Caco-2 (cell line): Measurements from ENCODE around the gene GPN1. TPM values are rescaled to one million over a fixed set of nuclear protein-coding genes. Genes with fewer than 3 reads are reported as not detected.

Experiments
- BruUV-seq: library from RNA; stranded (reverse); fragments of 400-500 nt; replicated peaks from 2 replicates; lab custom pipeline; 2021; lab: Mats Ljungman, UMichigan
- CTCF ChIA-PET: fragments of 300-600 bp; sonication (Branson Sonifier 250); formaldehyde crosslinking; loops from one replicate; lab custom pipeline; 2022; ENCODE audit warnings: antibody characterized with exemption; lab: Charles Lee
- POLR2A ChIA-PET: fragments of 300-600 bp; sonication (Branson Sonifier 250); formaldehyde crosslinking; loops from one replicate; lab custom pipeline; 2022; ENCODE audit warnings: antibody characterized with exemption; lab: Charles Lee
- DNase-seq, 2 experiments: peaks; one replicate each; pipeline versions ENCODE4 v3.0.0 to v3.0.0-alpha.2; 2020 to 2022
- H3K27me3 ChIP-seq: replicated peaks from 2 replicates; pipeline ENCODE4 v1.6.0; 2011; ENCODE audit warnings: low read length; ENCODE audit not compliant: control insufficient read depth, insufficient read depth
- H3K36me3 ChIP-seq: 2 replicates; pipeline ENCODE4 v1.5.1; 2011; ENCODE audit warnings: low read length; ENCODE audit not compliant: control insufficient read depth, insufficient read depth
- H3K4me1 ChIP-seq: fragments of 250-450 bp; sonication (Bioruptor Pico); 2 replicates; pipeline ENCODE4 v1.5.1; 2020; ENCODE audit warnings: mild to moderate bottlenecking
- H3K4me3 ChIP-seq: 2 replicates; pipeline ENCODE4 v1.5.1; 2011; ENCODE audit warnings: low read depth, mild to moderate bottlenecking, control low read depth, low read length
- H3K9me3 ChIP-seq: fragments of 250-450 bp; sonication (Bioruptor Pico); 2 replicates; pipeline ENCODE4 v1.5.1; 2020; ENCODE audit warnings: mild to moderate bottlenecking, moderate library complexity
- H3K27ac Mint-ChIP-seq: one replicate; pipeline ENCODE4 v1.8.0; 2022; ENCODE audit warnings: mixed read lengths; ENCODE audit not compliant: unreplicated experiment
- H3K27me3 Mint-ChIP-seq: one replicate; pipeline ENCODE4 v1.8.0; 2022; ENCODE audit warnings: mixed read lengths; ENCODE audit not compliant: insufficient read depth, unreplicated experiment
- H3K36me3 Mint-ChIP-seq: one replicate; pipeline ENCODE4 v1.8.0; 2022; ENCODE audit warnings: mild to moderate bottlenecking, mixed read lengths; ENCODE audit not compliant: insufficient read depth, unreplicated experiment
- H3K4me1 Mint-ChIP-seq: one replicate; pipeline ENCODE4 v1.8.0; 2022; ENCODE audit warnings: low read depth, mixed read lengths; ENCODE audit not compliant: unreplicated experiment
- H3K4me3 Mint-ChIP-seq: one replicate; pipeline ENCODE4 v1.8.0; 2022; ENCODE audit warnings: mild to moderate bottlenecking, moderate library complexity, mixed read lengths; ENCODE audit not compliant: unreplicated experiment
- H3K9me3 Mint-ChIP-seq: one replicate; pipeline ENCODE4 v1.8.0; 2022; ENCODE audit warnings: mixed read lengths; ENCODE audit not compliant: unreplicated experiment
- CTCF ChIP-seq, 2 experiments: fragments of 200-600 bp in 1 of 2; IDR thresholded peaks; 1 replicate in 1 of 2; 2 replicates in 1 of 2; pipeline versions ENCODE4 v1.5.1 to v1.8.0; 2011 to 2022; ENCODE audit warnings: antibody characterized with exemption in 1 of 2, control low read depth in 1 of 2, inconsistent platforms in 1 of 2, low read depth in 1 of 2, low read length in 1 of 2, mild to moderate bottlenecking in 1 of 2, moderate library complexity in 1 of 2; ENCODE audit not compliant: insufficient read depth in 1 of 2, severe bottlenecking in 1 of 2, unreplicated experiment in 1 of 2
- intact Hi-C: fragments of 100-400 bp; cut with micrococcal nuclease; formaldehyde crosslinking; loops from one replicate; pipeline ENCODE4 v1.10.0; 2022; ENCODE audit not compliant: unreplicated experiment
- total RNA-seq: library from RNA; stranded (reverse); gene quantifications from 2 replicates; pipeline ENCODE4 v1.2.3, GENCODE V29; 2022

GPN1 gene
- total RNA-seq, 1 experiment from 2014 or later, result 60.9 TPM

DNA sequence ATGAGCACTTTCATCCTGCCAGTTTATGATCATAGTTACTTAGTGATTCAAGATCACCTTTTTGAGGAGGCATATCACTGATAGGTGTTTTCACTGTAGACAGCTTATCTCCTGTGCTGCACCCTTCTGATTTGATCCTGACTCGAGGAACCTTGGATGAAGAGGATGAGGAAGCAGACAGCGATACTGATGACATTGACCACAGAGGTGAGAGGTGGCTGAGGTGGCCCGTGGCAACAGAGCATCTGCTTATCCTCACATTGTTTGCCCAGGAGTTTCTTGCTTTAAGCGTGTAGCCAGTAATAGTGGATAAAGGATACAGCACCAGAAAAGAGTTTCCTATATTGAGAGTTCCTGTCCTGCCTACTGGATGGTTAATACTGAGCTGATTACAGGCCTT lies 18.9 kb downstream of the GPN1 start:
- ChIA-PET CTCF (no interaction called here), POLR2A (no interaction called here)
- H3K9me3 Mint-ChIP-seq, result no peaks in the 10 kb centered on the region
- H3K4me1 Mint-ChIP-seq, result peaks cover 5% of the 10 kb centered on the region
- intact Hi-C loops, result no loop called here
- Histone ChIP-seq H3K4me1 (no peaks in the 10 kb centered on the region), H3K9me3 (no peaks in the 10 kb centered on the region), H3K36me3 (peaks cover 4% of the 10 kb centered on the region; the same call in 1 of the 2 replicates), H3K27me3 (no peaks in the 10 kb centered on the region), H3K4me3 (no peak overlapping the region)
- H3K27ac Mint-ChIP-seq, result no peak overlapping the region
- no TSS peak for BruUV-seq
- no peaks in the 10 kb centered on the region for H3K27me3 Mint-ChIP-seq
- no peak for TF ChIP-seq CTCF (IDR thresholded peaks at IDR 0.05; ENCODE audit: insufficient read depth in 1 of 2, low read depth in 1 of 2, low read length in 1 of 2, severe bottlenecking in 1 of 2, unreplicated experiment in 1 of 2)
- no peak overlapping the region for H3K4me3 Mint-ChIP-seq
- DNase-seq, result no peak
- H3K36me3 Mint-ChIP-seq, result peaks cover 77% of the 10 kb centered on the region

DNA sequence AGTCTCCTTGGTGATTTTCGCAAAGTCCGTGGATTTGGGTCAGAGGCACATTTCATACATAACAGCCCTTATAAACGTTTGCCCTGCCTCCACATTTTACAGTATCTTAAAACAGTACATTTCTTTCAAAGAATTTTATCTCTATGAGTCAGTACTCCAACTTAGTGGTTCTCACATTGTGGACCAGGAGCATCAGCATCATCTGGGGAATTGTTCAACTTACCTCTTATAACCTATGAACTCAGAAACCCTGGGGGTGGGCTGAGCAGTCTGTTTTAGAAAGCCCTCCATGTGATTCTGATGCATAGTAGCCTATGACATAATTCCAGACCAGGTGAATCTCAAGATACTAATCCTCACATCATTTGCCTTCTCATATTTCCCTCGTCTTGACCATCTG lies 22.2 kb downstream of the GPN1 start:
- CTCF ChIA-PET, result interaction anchor here (0.8 kb wide), 1 partner anchor 32 kb away, joined by 3 read pairs; no protein-coding TSS in a partner anchor
- Mint-ChIP-seq H3K27me3 (no peaks in the 10 kb centered on the region), H3K4me1 (peaks cover 6% of the 10 kb centered on the region), H3K27ac (no peak overlapping the region), H3K4me3 (no peak overlapping the region), H3K36me3 (peaks cover 78% of the 10 kb centered on the region), H3K9me3 (no peaks in the 10 kb centered on the region)
- intact Hi-C loops, result no loop called here
- H3K4me3 ChIP-seq, result no peak overlapping the region
- no peak for TF ChIP-seq CTCF (IDR thresholded peaks at IDR 0.05; ENCODE audit: insufficient read depth in 1 of 2, low read depth in 1 of 2, low read length in 1 of 2, severe bottlenecking in 1 of 2, unreplicated experiment in 1 of 2)
- 0 out of 2 replicates have a peak, but pooled peaks cover 3% of the 10 kb centered on the region for H3K4me1 ChIP-seq
- H3K9me3 ChIP-seq, result no peaks in the 10 kb centered on the region
- no peaks in the 10 kb centered on the region for H3K27me3 ChIP-seq
- no peak for DNase-seq
- peaks cover 5% of the 10 kb centered on the region; the same call in 1 of the 2 replicates for H3K36me3 ChIP-seq
- BruUV-seq, result no TSS peak
- POLR2A ChIA-PET, result interaction anchor here (0.6 kb wide), 1 partner anchor 208 kb away, joined by 3 read pairs; no protein-coding TSS in a partner anchor

GRCh38 chr2:27652341-27652740 lies 23.5 kb downstream of the GPN1 start:
- no TSS peak for BruUV-seq
- peaks cover 9% of the 10 kb centered on the region for H3K36me3 ChIP-seq
- 0 out of 2 replicates have a peak, but pooled peaks cover 3% of the 10 kb centered on the region for H3K4me1 ChIP-seq
- no peaks in the 10 kb centered on the region for H3K9me3 ChIP-seq
- H3K9me3 Mint-ChIP-seq, result no peaks in the 10 kb centered on the region
- H3K27me3 Mint-ChIP-seq, result no peaks in the 10 kb centered on the region
- intact Hi-C loops, result no loop called here
- H3K4me3 ChIP-seq, result no peak overlapping the region
- no peak overlapping the region for H3K4me3 Mint-ChIP-seq
- no peak for TF ChIP-seq CTCF (IDR thresholded peaks at IDR 0.05; ENCODE audit: insufficient read depth in 1 of 2, low read depth in 1 of 2, low read length in 1 of 2, severe bottlenecking in 1 of 2, unreplicated experiment in 1 of 2)
- DNase-seq, result no peak
- no peaks in the 10 kb centered on the region for H3K27me3 ChIP-seq
- CTCF ChIA-PET, result no interaction called here
- H3K36me3 Mint-ChIP-seq, result peaks cover 81% of the 10 kb centered on the region
- POLR2A ChIA-PET, result no interaction called here
- no peak overlapping the region for H3K27ac Mint-ChIP-seq
- H3K4me1 Mint-ChIP-seq, result peaks cover 6% of the 10 kb centered on the region
